GM12878 (cell line): ENCODE measurements around the gene VAV2. TPM values are rescaled to one million over a fixed set of nuclear protein-coding genes. Genes with fewer than 3 reads are reported as not detected.

Source experiments
- ATAC-seq: fragments of 200-7000 bp; cut with Tn5 transposase; 3 replicates; pipeline ENCODE4 v1.9.1; 2020; ENCODE audit warnings: mild to moderate bottlenecking, moderate library complexity
- BruUV-seq: library from RNA; stranded (reverse); fragments of 400-500 nt; replicated peaks from 2 replicates; lab custom pipeline; 2021; lab: Mats Ljungman, UMichigan
- CTCF ChIA-PET: fragments of 300-600 bp; sonication (Branson Sonifier 250); formaldehyde crosslinking; extraction: SDS; loops from one replicate; lab custom pipeline; 2021; ENCODE audit warnings: inconsistent platforms; lab: Yijun Ruan, JAX
- POLR2A ChIA-PET: fragments of 350-600 bp; formaldehyde crosslinking; extraction: SDS; loops from one replicate; lab custom pipeline; 2021; ENCODE audit warnings: inconsistent platforms; lab: Charles Lee
- RAD21 ChIA-PET: fragments of 300-600 bp; sonication (Branson Sonifier 250); formaldehyde crosslinking; loops from one replicate; lab custom pipeline; 2023; ENCODE audit warnings: antibody characterized with exemption; ENCODE audit not compliant: unreplicated experiment; lab: Charles Lee
- SMC1A ChIA-PET: fragments of 300-600 bp; sonication (Branson Sonifier 250); formaldehyde crosslinking; loops from one replicate; lab custom pipeline; 2023; ENCODE audit not compliant: unreplicated experiment, uncharacterized antibody; lab: Charles Lee
- DNase-seq: peaks from one replicate; pipeline ENCODE4 v3.0.0-alpha.2; 2011; ENCODE audit warnings: low read depth, low spot score
- FAIRE-seq: peaks from 3 replicates; lab custom pipeline; 2011; peaks lifted over from hg19 to GRCh38; lab: Jason Lieb, UNC
- H2AFZ ChIP-seq: 2 replicates; pipeline ENCODE4 v1.6.0; 2011; ENCODE audit warnings: low read depth, low read length, control low read depth; ENCODE audit not compliant: control insufficient read depth
- H3K27ac ChIP-seq: 2 replicates; pipeline ENCODE4 v1.5.1; 2011; ENCODE audit warnings: control low read depth; ENCODE audit not compliant: control insufficient read depth, insufficient read depth
- H3K27me3 ChIP-seq, 2 experiments: replicated peaks in 1 of 2; 2 replicates each; pipeline versions ENCODE4 v1.6.0 to v1.6.1; 2011; ENCODE audit warnings: low read length in 1 of 2; ENCODE audit not compliant: control insufficient read depth in 2 of 2, insufficient read depth in 2 of 2
- H3K36me3 ChIP-seq, 2 experiments: 2 replicates each; pipeline ENCODE4 v1.5.1; 2011; ENCODE audit warnings: low read length in 1 of 2; ENCODE audit not compliant: control insufficient read depth in 2 of 2, insufficient read depth in 2 of 2
- H3K4me1 ChIP-seq: 2 replicates; pipeline ENCODE4 v1.6.1; 2011; ENCODE audit warnings: mild to moderate bottlenecking, low read length, moderate library complexity, mixed read lengths; ENCODE audit not compliant: control insufficient read depth, insufficient read depth
- H3K4me2 ChIP-seq: 2 replicates; pipeline ENCODE4 v1.6.0; 2011; ENCODE audit warnings: control low read depth; ENCODE audit not compliant: control insufficient read depth, insufficient read depth
- H3K4me3 ChIP-seq: fragments of 200-600 bp; sonication (generic); 2 replicates; pipeline ENCODE4 v1.5.1; 2016
- H3K79me2 ChIP-seq: 2 replicates; pipeline ENCODE4 v1.6.0; 2011; ENCODE audit warnings: low read length; ENCODE audit not compliant: control insufficient read depth, insufficient read depth
- H3K9ac ChIP-seq: 2 replicates; pipeline ENCODE4 v1.8.0; 2011; ENCODE audit warnings: low read length, control low read depth, mixed read lengths; ENCODE audit not compliant: control insufficient read depth, insufficient read depth
- H3K9me3 ChIP-seq: replicated peaks from 3 replicates; pipeline ENCODE4 v1.5.1; 2011; ENCODE audit warnings: mild to moderate bottlenecking, low read length; ENCODE audit not compliant: control insufficient read depth, insufficient read depth
- H4K20me1 ChIP-seq: 2 replicates; pipeline ENCODE4 v1.6.0; 2011; ENCODE audit not compliant: control insufficient read depth, insufficient read depth
- BMI1 ChIP-seq: fragments of 450-650 bp; IDR thresholded peaks from 2 replicates; pipeline ENCODE4 v1.6.1; 2016; ENCODE audit warnings: mild to moderate bottlenecking, moderate library complexity, borderline replicate concordance
- CBFB ChIP-seq: IDR thresholded peaks from 2 replicates; pipeline ENCODE4 v1.6.1; 2016; ENCODE audit warnings: antibody characterized with exemption, low read depth
- EZH2 ChIP-seq: IDR thresholded peaks from 2 replicates; pipeline ENCODE4 v1.6.1; 2012; ENCODE audit warnings: low read depth, mild to moderate bottlenecking, control low read depth, inconsistent platforms, low read length, borderline replicate concordance; ENCODE audit not compliant: control insufficient read depth
- HDAC6 ChIP-seq: fragments of 200-600 bp; sonication (generic); IDR thresholded peaks from one replicate; pipeline ENCODE4 v1.8.0; 2017; ENCODE audit warnings: antibody characterized with exemption; ENCODE audit not compliant: unreplicated experiment
- HDGF ChIP-seq: fragments of 450-650 bp; IDR thresholded peaks from 2 replicates; pipeline ENCODE4 v1.6.1; 2016; ENCODE audit warnings: antibody characterized with exemption
- MLLT1 ChIP-seq: fragments of 450-650 bp; IDR thresholded peaks from 2 replicates; pipeline ENCODE4 v1.6.1; 2016; ENCODE audit warnings: mild to moderate bottlenecking
- NR2C1 ChIP-seq: fragments of 450-650 bp; IDR thresholded peaks from 2 replicates; pipeline ENCODE4 v1.6.1; 2017; ENCODE audit warnings: antibody characterized with exemption, mild to moderate bottlenecking, moderate library complexity
- NRF1 ChIP-seq: conservative IDR thresholded peaks from 2 replicates; pipeline ENCODE4 v1.6.1; 2011; ENCODE audit warnings: mild to moderate bottlenecking, low read depth, low read length, improper control_type of control experiment
- PAX8 ChIP-seq: fragments of 450-650 bp; IDR thresholded peaks from 2 replicates; pipeline ENCODE4 v1.6.1; 2017; ENCODE audit warnings: mild to moderate bottlenecking, moderate library complexity
- SIN3A ChIP-seq: IDR thresholded peaks from 2 replicates; pipeline ENCODE4 v1.6.1; 2012; ENCODE audit warnings: low read depth, low read length, improper control_type of control experiment
- SREBF2 ChIP-seq: IDR thresholded peaks from 2 replicates; pipeline ENCODE4 v1.6.1; 2012; ENCODE audit warnings: mild to moderate bottlenecking, low read length
- ZNF24 ChIP-seq: fragments of 450-650 bp; IDR thresholded peaks from 2 replicates; pipeline ENCODE4 v1.6.1; 2017; ENCODE audit warnings: antibody characterized with exemption, mild to moderate bottlenecking
- WGBS: methylation state at CpG from one replicate; pipeline ENCODE4 v1.1.6; 2016; ENCODE audit warnings: low lambda C conversion rate; ENCODE audit not compliant: insufficient replicate concordance, insufficient coverage; ENCODE audit errors: missing lambda C conversion rate; 5-methylcytosine and 5-hydroxymethylcytosine counted together
- in situ Hi-C: fragments of 300-500 bp; cut with MboI; formaldehyde crosslinking; loops from 9 replicates; pipeline ENCODE4 v1.14.3; 2018; ENCODE audit warnings: mixed read lengths
- intact Hi-C: fragments of 100-400 bp; cut with micrococcal nuclease; formaldehyde crosslinking; loops from one replicate; pipeline ENCODE4 v1.14.2; 2022; ENCODE audit not compliant: unreplicated experiment
- polyA plus RNA-seq, 11 experiments: library from polyadenylated mRNA; depleted of rRNA in 4 of 11; unstranded in 6 of 11; stranded (reverse) in 5 of 11; fragments of >200 nt; fragmentation: Nextera tagmentation in 4 of 11; fragmentation: Illumina TruSeq in 1 of 11; extraction: Ambion mirVana in 4 of 11; extraction: Trizol in 1 of 11; gene quantifications; 1 replicate in 1 of 11; 2 replicates in 10 of 11; pipeline versions ENCODE4 v1.2.1 to v1.2.3, GENCODE V29; 2011 to 2016; ENCODE audit warnings: inconsistent platforms in 2 of 11, missing spikeins in 2 of 11, low read depth in 1 of 11
- total RNA-seq, 4 experiments: library from RNA; depleted of rRNA in 3 of 4; stranded (reverse); fragments of >200 nt in 3 of 4; fragmentation: Illumina TruSeq in 1 of 4; extraction: Trizol in 1 of 4; gene quantifications; 2 replicates each; pipeline versions ENCODE4 v1.2.1 to v1.2.3, GENCODE V29; 2013 to 2021

VAV2 gene
- total and polyA plus RNA-seq, 10 of the 15 experiments (the other 5 are each of a cell fraction or from before 2014, with no cell fraction given), result 0.13 to 43.9 (median 16.9) TPM

GRCh38 chr9:133869674-133870405 lies 122.3 kb downstream of the VAV2 start:
- SMC1A ChIA-PET, result interaction anchor here (0.6 to 1.1 kb wide), 2 partner anchors 124 to 131 kb away, joined by 3 read pairs; no protein-coding TSS in a partner anchor
- H3K4me3 ChIP-seq, result no peak overlapping the region
- no peaks in the 10 kb centered on the region for H4K20me1 ChIP-seq
- in situ Hi-C loops (no loop called here), intact Hi-C loops (no loop called here)
- no peak overlapping the region for H3K4me2 ChIP-seq
- no peak for ATAC-seq
- POLR2A ChIA-PET, result no interaction called here
- H3K4me1 ChIP-seq, result no peaks in the 10 kb centered on the region; the same call in 1 of the 2 replicates
- BruUV-seq, result no TSS peak
- TF ChIP-seq CBFB (no peak), PAX8 (no peak), SIN3A (no peak), HDGF (no peak), NRF1 (no peak), MLLT1 (no peak), ZNF24 (no peak), NR2C1 (no peak), EZH2 (no peak), HDAC6 (no peak), BMI1 (no peak), SREBF2 (no peak)
- H3K79me2 ChIP-seq, result peaks cover 12% of the 10 kb centered on the region
- no peak for DNase-seq
- CTCF ChIA-PET, result interaction anchor here (0.6 kb wide), 1 partner anchor 383 kb away, joined by 3 read pairs; no protein-coding TSS in a partner anchor
- peaks cover 3% of the 10 kb centered on the region; the same call in 1 of the 3 replicates for H3K9me3 ChIP-seq
- no peak overlapping the region for H2AFZ ChIP-seq
- H3K36me3 ChIP-seq, result peaks cover 0 to 3% of the 10 kb centered on the region in 2 experiments; a peak in 3 of 4 replicates
- no peak for FAIRE-seq
- no peaks in the 10 kb centered on the region for H3K27me3 ChIP-seq
- no peak overlapping the region for H3K9ac ChIP-seq
- WGBS, result 88% methylated on average over 19 of the region's 19 CpGs
- H3K27ac ChIP-seq, result no peak overlapping the region
- RAD21 ChIA-PET, result no interaction called here
